ENCODE results near the gene RAX2. TPM values are rescaled to one million over a fixed set of nuclear protein-coding genes. Genes with fewer than 3 reads are reported as not detected.

RAX2 gene
- total and polyA plus RNA-seq, 2 of the 8 experiments (the other 6 are each of a cell fraction or from before 2014, with no cell fraction given) = 0.08 TPM; not detected in 1

DNA sequence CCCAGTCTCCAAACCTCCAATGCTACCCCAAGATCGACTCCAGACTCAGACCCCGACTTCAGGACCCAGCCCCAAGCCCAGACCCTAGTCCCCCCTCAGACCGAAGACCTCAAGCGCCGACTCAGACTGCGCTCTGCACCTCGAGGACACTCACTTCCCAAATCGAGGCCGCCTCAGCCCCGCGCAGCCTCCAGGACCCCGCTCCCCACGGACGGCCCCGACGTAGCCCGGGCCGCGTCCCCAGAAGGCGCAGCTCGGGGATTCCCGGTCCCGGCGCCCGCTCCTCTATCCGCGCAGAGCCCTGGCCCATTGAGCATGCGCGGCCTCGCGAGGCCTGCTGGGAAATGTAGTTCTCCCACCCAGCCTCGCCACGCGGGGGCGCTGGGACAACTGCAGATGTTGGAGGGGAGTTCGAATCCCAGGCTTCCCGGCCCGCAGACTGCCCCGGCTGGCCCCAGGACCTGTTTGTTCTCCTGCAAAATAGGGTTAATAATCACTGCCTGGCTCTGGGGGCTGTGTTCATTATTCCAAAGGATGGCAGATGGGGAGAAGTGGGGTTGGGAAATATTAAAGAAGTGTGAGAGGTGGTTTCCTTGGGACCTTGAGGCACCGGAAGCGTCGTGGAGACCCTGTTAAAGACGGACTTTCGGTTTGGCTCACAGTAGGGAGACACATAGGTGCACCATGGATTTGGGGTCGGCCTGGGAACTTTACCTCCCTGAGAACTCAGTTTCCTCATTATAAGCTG lies 10.5 kb downstream of the RAX2 start, which contains the start of gene APBA3 (continued):
- TF ChIP-seq ASH2L (IDR thresholded peaks at IDR 0.05; ENCODE audit: low read length) (peak; percentile 52), TCF12 (IDR thresholded peaks at IDR 0.05; ENCODE audit: low read depth, low read length) (0 out of 2 replicates have a peak, but pooled peaks have one; percentile 54), YY1 (IDR thresholded peaks at IDR 0.05; ENCODE audit: low read depth, low read length) (no peak), JUND (IDR thresholded peaks at IDR 0.05; ENCODE audit: low read length) (no peak), USF2 (IDR thresholded peaks at IDR 0.05; ENCODE audit: low read length) (no peak), RFX5 (IDR thresholded peaks at IDR 0.05; ENCODE audit: borderline replicate concordance, low read depth, low read length) (no peak), SIRT6 (IDR thresholded peaks at IDR 0.05; ENCODE audit: low read length) (no peak), RAD21 (IDR thresholded peaks at IDR 0.05 in 1 of 2, conservative IDR thresholded peaks at IDR 0.05 in 1 of 2; ENCODE audit: low read depth in 2 of 2, low read length in 2 of 2) (no peak), GABPA (IDR thresholded peaks at IDR 0.05; ENCODE audit: borderline replicate concordance, insufficient read depth, low read length) (no peak), SIN3A (conservative IDR thresholded peaks at IDR 0.05 in 1 of 2, IDR thresholded peaks at IDR 0.05 in 1 of 2; ENCODE audit: low read depth in 1 of 2, low read length in 2 of 2) (peak in 1 of 2 experiments; percentile 53; a peak in 2 of 4 replicates), SIX5 (IDR thresholded peaks at IDR 0.05; ENCODE audit: low read depth, low read length) (peak; percentile 89), KDM5A (IDR thresholded peaks at IDR 0.05; ENCODE audit: low read length) (no peak), POLR2A (IDR thresholded peaks at IDR 0.05; ENCODE audit: control extremely low read depth in 1 of 2, low read depth in 2 of 2, low read length in 2 of 2) (peak in 1 of 2 experiments; percentile 70; a peak in 1 of 3 replicates), SP1 (IDR thresholded peaks at IDR 0.05; ENCODE audit: low read depth, low read length) (no peak), HDAC6 (IDR thresholded peaks at IDR 0.05; ENCODE audit: low read depth, low read length) (no peak), RBBP5 (IDR thresholded peaks at IDR 0.05; ENCODE audit: borderline replicate concordance, low read depth, low read length) (no peak)
- TF ChIP-seq, protein P1, sequence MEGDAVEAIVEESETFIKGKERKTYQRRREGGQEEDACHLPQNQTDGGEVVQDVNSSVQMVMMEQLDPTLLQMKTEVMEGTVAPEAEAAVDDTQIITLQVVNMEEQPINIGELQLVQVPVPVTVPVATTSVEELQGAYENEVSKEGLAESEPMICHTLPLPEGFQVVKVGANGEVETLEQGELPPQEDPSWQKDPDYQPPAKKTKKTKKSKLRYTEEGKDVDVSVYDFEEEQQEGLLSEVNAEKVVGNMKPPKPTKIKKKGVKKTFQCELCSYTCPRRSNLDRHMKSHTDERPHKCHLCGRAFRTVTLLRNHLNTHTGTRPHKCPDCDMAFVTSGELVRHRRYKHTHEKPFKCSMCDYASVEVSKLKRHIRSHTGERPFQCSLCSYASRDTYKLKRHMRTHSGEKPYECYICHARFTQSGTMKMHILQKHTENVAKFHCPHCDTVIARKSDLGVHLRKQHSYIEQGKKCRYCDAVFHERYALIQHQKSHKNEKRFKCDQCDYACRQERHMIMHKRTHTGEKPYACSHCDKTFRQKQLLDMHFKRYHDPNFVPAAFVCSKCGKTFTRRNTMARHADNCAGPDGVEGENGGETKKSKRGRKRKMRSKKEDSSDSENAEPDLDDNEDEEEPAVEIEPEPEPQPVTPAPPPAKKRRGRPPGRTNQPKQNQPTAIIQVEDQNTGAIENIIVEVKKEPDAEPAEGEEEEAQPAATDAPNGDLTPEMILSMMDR (IDR thresholded peaks at IDR 0.05; ENCODE audit: control extremely low read depth in 1 of 3, insufficient read depth in 1 of 3, low read depth in 1 of 3, low read length in 3 of 3) = peak; percentile 54 to 69 (median 64)
